ENCODE data around the gene ZBTB11. TPM values are rescaled to one million over a fixed set of nuclear protein-coding genes. Genes with fewer than 3 reads are reported as not detected.

ZBTB11 gene
- total and polyA plus RNA-seq, 5 donors from 2014 or later: 9.0 to 75.1 (median 12.2) TPM

GRCh38 chr3:101675709-101676215 is 1.2 kb downstream of the ZBTB11 start:
- no peaks in the 10 kb centered on the region for H3K9me3 Mint-ChIP-seq

GRCh38 chr3:101674518-101674917 is 2.4 kb downstream of the ZBTB11 start:
- ATAC-seq (ENCODE audit: low read depth in 2 of 2) (no peak), DNase-seq (no peak)
- peaks cover 23 to 57% (median 44%) of the 10 kb centered on the region in 4 donors for H3K4me1 Mint-ChIP-seq
- H3K36me3 Mint-ChIP-seq: peaks cover 20% of the 10 kb centered on the region
- Histone ChIP-seq H3K36me3 (ENCODE audit: control insufficient read depth, insufficient read depth, low read length) (peaks cover 21% of the 10 kb centered on the region), H3K4me1 (ENCODE audit: control insufficient read depth, insufficient read depth, low read length, poor library complexity, severe bottlenecking) (peaks cover 28% of the 10 kb centered on the region), H3K9me3 (ENCODE audit: control insufficient read depth in 2 of 2, low read length in 2 of 2) (no peaks in the 10 kb centered on the region), H3K27ac (ENCODE audit: insufficient read depth, low read length, poor library complexity, severe bottlenecking) (no peak overlapping the region), H3K4me3 (ENCODE audit: low read depth, low read length) (peak overlapping the region; percentile 93), H3K27me3 (ENCODE audit: control insufficient read depth, insufficient read depth, low read length) (no peaks in the 10 kb centered on the region)
- H3K27me3 Mint-ChIP-seq: peaks cover 6% of the 10 kb centered on the region
- peak overlapping the region; percentile 95 to 100 (median 97) for H3K4me3 Mint-ChIP-seq
- H3K9me3 Mint-ChIP-seq: no peaks in the 10 kb centered on the region
- H3K27ac Mint-ChIP-seq: peak overlapping the region in 2 of 3 donors; percentile 71 to 99

More at GRCh38 chr3:101675709-101676215, 1.2 kb downstream of the ZBTB11 start:
- Histone ChIP-seq H3K36me3 (ENCODE audit: control insufficient read depth, insufficient read depth, low read length) (peaks cover 20% of the 10 kb centered on the region), H3K27ac (ENCODE audit: insufficient read depth, low read length, poor library complexity, severe bottlenecking) (peak overlapping the region; percentile 99), H3K4me1 (ENCODE audit: control insufficient read depth, insufficient read depth, low read length, poor library complexity, severe bottlenecking) (peaks cover 28% of the 10 kb centered on the region), H3K9me3 (ENCODE audit: control insufficient read depth in 2 of 2, low read length in 2 of 2) (no peaks in the 10 kb centered on the region), H3K27me3 (ENCODE audit: control insufficient read depth, insufficient read depth, low read length) (no peaks in the 10 kb centered on the region), H3K4me3 (ENCODE audit: low read depth, low read length) (peak overlapping the region; percentile 93)
- DNase-seq (no peak), ATAC-seq (ENCODE audit: low read depth in 2 of 2) (no peak)
- Mint-ChIP-seq H3K27ac (peak overlapping the region; percentile 93 to 99 (median 97)), H3K36me3 (peaks cover 23% of the 10 kb centered on the region), H3K4me1 (peaks cover 23 to 57% (median 44%) of the 10 kb centered on the region in 4 donors), H3K4me3 (peak overlapping the region; percentile 95 to 100 (median 97)), H3K27me3 (peaks cover 6% of the 10 kb centered on the region)

GRCh38 chr3:101673953-101674352 is 3.0 kb downstream of the ZBTB11 start:
- no peaks in the 10 kb centered on the region for H3K9me3 Mint-ChIP-seq
- Histone ChIP-seq H3K27me3 (ENCODE audit: control insufficient read depth, insufficient read depth, low read length) (no peaks in the 10 kb centered on the region), H3K36me3 (ENCODE audit: control insufficient read depth, insufficient read depth, low read length) (peaks cover 26% of the 10 kb centered on the region), H3K4me3 (ENCODE audit: low read depth, low read length) (no peak overlapping the region), H3K27ac (ENCODE audit: insufficient read depth, low read length, poor library complexity, severe bottlenecking) (no peak overlapping the region), H3K9me3 (ENCODE audit: control insufficient read depth in 2 of 2, low read length in 2 of 2) (no peaks in the 10 kb centered on the region), H3K4me1 (ENCODE audit: control insufficient read depth, insufficient read depth, low read length, poor library complexity, severe bottlenecking) (peaks cover 28% of the 10 kb centered on the region)
- peak overlapping the region; percentile 39 to 99 (median 73) for H3K4me3 Mint-ChIP-seq
- peaks cover 20% of the 10 kb centered on the region for H3K36me3 Mint-ChIP-seq
- ATAC-seq (ENCODE audit: low read depth in 2 of 2): no peak
- H3K27me3 Mint-ChIP-seq: peaks cover 6% of the 10 kb centered on the region
- DNase-seq: no peak
- peak overlapping the region in 1 of 3 donors; percentile 84 for H3K27ac Mint-ChIP-seq
- H3K4me1 Mint-ChIP-seq: peaks cover 23 to 57% (median 44%) of the 10 kb centered on the region in 4 donors

- Mint-ChIP-seq H3K36me3 (peaks cover 32% of the 10 kb centered on the region), H3K27ac (no peak overlapping the region), H3K4me3 (peak overlapping the region in 1 of 4 donors; percentile 76)
These were observed 5.9 kb downstream of the ZBTB11 start for GRCh38 chr3:101671014-101671413.

GRCh38 chr3:101667844-101668243 is 9.1 kb downstream of the ZBTB11 start:
- ATAC-seq (ENCODE audit: low read depth in 2 of 2) (no peak), DNase-seq (no peak)
- Mint-ChIP-seq H3K4me3 (peak overlapping the region in 1 of 4 donors; percentile 73), H3K36me3 (peaks cover 44% of the 10 kb centered on the region), H3K27me3 (no peaks in the 10 kb centered on the region), H3K4me1 (peaks cover 15 to 24% (median 22%) of the 10 kb centered on the region in 4 donors), H3K27ac (no peak overlapping the region), H3K9me3 (no peaks in the 10 kb centered on the region)
- Histone ChIP-seq H3K4me1 (ENCODE audit: control insufficient read depth, insufficient read depth, low read length, poor library complexity, severe bottlenecking) (no peaks in the 10 kb centered on the region), H3K4me3 (ENCODE audit: low read depth, low read length) (no peak overlapping the region), H3K9me3 (ENCODE audit: control insufficient read depth in 2 of 2, low read length in 2 of 2) (no peaks in the 10 kb centered on the region), H3K36me3 (ENCODE audit: control insufficient read depth, insufficient read depth, low read length) (peaks cover 72% of the 10 kb centered on the region), H3K27me3 (ENCODE audit: control insufficient read depth, insufficient read depth, low read length) (no peaks in the 10 kb centered on the region), H3K27ac (ENCODE audit: insufficient read depth, low read length, poor library complexity, severe bottlenecking) (no peak overlapping the region)

More at GRCh38 chr3:101671014-101671413, 5.9 kb downstream of the ZBTB11 start:
- H3K9me3 Mint-ChIP-seq: no peaks in the 10 kb centered on the region
- Histone ChIP-seq H3K9me3 (ENCODE audit: control insufficient read depth in 2 of 2, low read length in 2 of 2) (no peaks in the 10 kb centered on the region), H3K27ac (ENCODE audit: insufficient read depth, low read length, poor library complexity, severe bottlenecking) (no peak overlapping the region), H3K4me1 (ENCODE audit: control insufficient read depth, insufficient read depth, low read length, poor library complexity, severe bottlenecking) (peaks cover 21% of the 10 kb centered on the region), H3K36me3 (ENCODE audit: control insufficient read depth, insufficient read depth, low read length) (peaks cover 43% of the 10 kb centered on the region), H3K27me3 (ENCODE audit: control insufficient read depth, insufficient read depth, low read length) (no peaks in the 10 kb centered on the region), H3K4me3 (ENCODE audit: low read depth, low read length) (no peak overlapping the region)
- DNase-seq: no peak
- no peak for ATAC-seq (ENCODE audit: low read depth in 2 of 2)
- peaks cover 24 to 51% (median 36%) of the 10 kb centered on the region in 4 donors for H3K4me1 Mint-ChIP-seq
- no peaks in the 10 kb centered on the region for H3K27me3 Mint-ChIP-seq

- H3K4me3 Mint-ChIP-seq: no peak overlapping the region
- peak overlapping the region in 1 of 3 donors; percentile 2 for H3K27ac Mint-ChIP-seq
- H3K27me3 Mint-ChIP-seq: no peaks in the 10 kb centered on the region
- H3K36me3 Mint-ChIP-seq: peaks cover 39% of the 10 kb centered on the region
- H3K9me3 Mint-ChIP-seq: no peaks in the 10 kb centered on the region
- ATAC-seq (ENCODE audit: low read depth in 2 of 2) (no peak), DNase-seq (no peak)
- Histone ChIP-seq H3K36me3 (ENCODE audit: control insufficient read depth, insufficient read depth, low read length) (peaks cover 77% of the 10 kb centered on the region), H3K9me3 (ENCODE audit: control insufficient read depth in 2 of 2, low read length in 2 of 2) (no peaks in the 10 kb centered on the region), H3K4me1 (ENCODE audit: control insufficient read depth, insufficient read depth, low read length, poor library complexity, severe bottlenecking) (no peaks in the 10 kb centered on the region), H3K4me3 (ENCODE audit: low read depth, low read length) (no peak overlapping the region), H3K27ac (ENCODE audit: insufficient read depth, low read length, poor library complexity, severe bottlenecking) (no peak overlapping the region), H3K27me3 (ENCODE audit: control insufficient read depth, insufficient read depth, low read length) (no peaks in the 10 kb centered on the region)
- peaks cover 11 to 19% (median 17%) of the 10 kb centered on the region in 4 donors for H3K4me1 Mint-ChIP-seq
These were observed 9.6 kb downstream of the ZBTB11 start for GRCh38 chr3:101667331-101667730.

- DNase-seq (no peak), ATAC-seq (ENCODE audit: low read depth in 2 of 2) (no peak)
- H3K4me3 Mint-ChIP-seq: no peak overlapping the region
- Histone ChIP-seq H3K4me1 (ENCODE audit: control insufficient read depth, insufficient read depth, low read length, poor library complexity, severe bottlenecking) (no peaks in the 10 kb centered on the region), H3K9me3 (ENCODE audit: control insufficient read depth in 2 of 2, low read length in 2 of 2) (no peaks in the 10 kb centered on the region), H3K36me3 (ENCODE audit: control insufficient read depth, insufficient read depth, low read length) (peaks cover 80% of the 10 kb centered on the region), H3K27me3 (ENCODE audit: control insufficient read depth, insufficient read depth, low read length) (no peaks in the 10 kb centered on the region), H3K27ac (ENCODE audit: insufficient read depth, low read length, poor library complexity, severe bottlenecking) (no peak overlapping the region), H3K4me3 (ENCODE audit: low read depth, low read length) (no peak overlapping the region)
- H3K9me3 Mint-ChIP-seq: no peaks in the 10 kb centered on the region
- peaks cover 2 to 11% (median 6%) of the 10 kb centered on the region in 4 donors for H3K4me1 Mint-ChIP-seq
- H3K27me3 Mint-ChIP-seq: no peaks in the 10 kb centered on the region
- no peak overlapping the region for H3K27ac Mint-ChIP-seq
- peaks cover 34% of the 10 kb centered on the region for H3K36me3 Mint-ChIP-seq
These were observed 11.1 kb downstream of the ZBTB11 start for GRCh38 chr3:101665851-101666250.

GRCh38 chr3:101665357-101665756 is 11.6 kb downstream of the ZBTB11 start:
- Histone ChIP-seq H3K27ac (ENCODE audit: insufficient read depth, low read length, poor library complexity, severe bottlenecking) (no peak overlapping the region), H3K4me3 (ENCODE audit: low read depth, low read length) (no peak overlapping the region), H3K36me3 (ENCODE audit: control insufficient read depth, insufficient read depth, low read length) (peaks cover 81% of the 10 kb centered on the region), H3K27me3 (ENCODE audit: control insufficient read depth, insufficient read depth, low read length) (no peaks in the 10 kb centered on the region), H3K4me1 (ENCODE audit: control insufficient read depth, insufficient read depth, low read length, poor library complexity, severe bottlenecking) (no peaks in the 10 kb centered on the region), H3K9me3 (ENCODE audit: control insufficient read depth in 2 of 2, low read length in 2 of 2) (no peaks in the 10 kb centered on the region)
- peaks cover 37% of the 10 kb centered on the region for H3K36me3 Mint-ChIP-seq
- peaks cover 2 to 13% (median 6%) of the 10 kb centered on the region in 4 donors for H3K4me1 Mint-ChIP-seq
- no peaks in the 10 kb centered on the region for H3K9me3 Mint-ChIP-seq
- DNase-seq (no peak), ATAC-seq (ENCODE audit: low read depth in 2 of 2) (no peak)
- no peak overlapping the region for H3K27ac Mint-ChIP-seq
- H3K27me3 Mint-ChIP-seq: no peaks in the 10 kb centered on the region
- H3K4me3 Mint-ChIP-seq: no peak overlapping the region
